NCI-H1436 (cell line): ENCODE measurements around the gene FEM1C.

Source experiments
- DNase-seq: peaks from one replicate; lab custom pipeline; 2025; lab: John Stamatoyannopoulos, UW

FEM1C gene

GRCh38 chr5:115557667-115558387, 13.3 kb upstream of the FEM1C start:
- no peak for DNase-seq

- DNase-seq: no peak
These were observed 11.7 kb upstream of the FEM1C start for GRCh38 chr5:115556276-115556675.

- no peak for DNase-seq
These were observed 10.6 kb upstream of the FEM1C start for GRCh38 chr5:115555084-115555633.

GRCh38 chr5:115553082-115553481, 8.5 kb upstream of the FEM1C start:
- DNase-seq: no peak

- no peak for DNase-seq
These were observed 6.8 kb upstream of the FEM1C start for GRCh38 chr5:115551415-115551814.

GRCh38 chr5:115549154-115549553, 4.6 kb upstream of the FEM1C start:
- DNase-seq: no peak

- DNase-seq: no peak
These were observed 4.1 kb upstream of the FEM1C start for GRCh38 chr5:115548683-115549082.

GRCh38 chr5:115545351-115545882, 842 bp upstream of the FEM1C start:
- no peak for DNase-seq

GRCh38 chr5:115544043-115544435, 536 bp downstream of the FEM1C start:
- DNase-seq: no peak

GRCh38 chr5:115543365-115544042, 1.1 kb downstream of the FEM1C start:
- DNase-seq: no peak

- DNase-seq: no peak
These were observed 1.8 kb downstream of the FEM1C start for GRCh38 chr5:115542651-115543364.

GRCh38 chr5:115542086-115542485, 2.5 kb downstream of the FEM1C start:
- DNase-seq: no peak

GRCh38 chr5:115541611-115542010, 3.0 kb downstream of the FEM1C start:
- DNase-seq: no peak

- no peak for DNase-seq
These were observed 9.0 kb downstream of the FEM1C start for GRCh38 chr5:115535479-115536035.

- no peak for DNase-seq
These were observed 12.1 kb downstream of the FEM1C start for GRCh38 chr5:115532517-115532916.

GRCh38 chr5:115531787-115532367, 12.7 kb downstream of the FEM1C start:
- DNase-seq: no peak

GRCh38 chr5:115531380-115531779, 13.2 kb downstream of the FEM1C start:
- no peak for DNase-seq

- no peak for DNase-seq
These were observed 14.1 kb downstream of the FEM1C start for GRCh38 chr5:115530426-115530825.

- no peak for DNase-seq
These were observed 18.0 kb downstream of the FEM1C start for GRCh38 chr5:115526604-115527003.

GRCh38 chr5:115524199-115524847, 20.3 kb downstream of the FEM1C start:
- no peak for DNase-seq

GRCh38 chr5:115522832-115523403, 21.7 kb downstream of the FEM1C start:
- DNase-seq: no peak
